ENCODE data around the gene TSPAN8.
"Not testable (repeated sequence)": the region's sequence is repeated elsewhere in the genome, so short reads cannot be mapped to it uniquely, and the experiment has no call there.

The TSPAN8 gene

DNA sequence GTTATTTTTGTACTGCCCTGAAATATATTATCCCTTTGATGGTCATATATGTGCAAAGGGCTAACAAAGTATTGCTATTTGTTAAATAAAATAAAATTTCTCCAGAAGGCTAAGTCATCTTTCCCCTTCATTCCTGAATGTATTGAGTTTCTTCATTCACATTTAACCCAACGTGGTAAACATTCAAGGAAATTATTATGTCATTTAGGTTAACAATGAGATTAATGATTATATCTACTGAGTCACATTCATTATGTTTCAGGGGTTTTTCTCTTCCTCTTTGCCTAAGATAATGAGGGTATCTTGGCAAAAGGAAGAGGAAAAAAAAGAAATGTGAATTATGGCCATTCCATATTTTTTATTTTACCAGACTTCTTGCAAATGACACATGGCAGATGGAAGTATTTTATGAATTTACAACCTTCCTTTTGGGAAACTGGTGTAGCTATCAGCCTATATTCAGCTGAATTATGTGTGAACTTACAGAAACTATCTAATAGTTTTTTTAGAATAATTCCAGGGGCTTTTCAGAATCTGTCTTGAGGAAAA, 27.2 kb downstream of the TSPAN8 start:
- H3K27ac ChIP-seq = no peak overlapping the region
- DNase-seq (ENCODE audit: low read depth, low spot score) = no peak

DNA sequence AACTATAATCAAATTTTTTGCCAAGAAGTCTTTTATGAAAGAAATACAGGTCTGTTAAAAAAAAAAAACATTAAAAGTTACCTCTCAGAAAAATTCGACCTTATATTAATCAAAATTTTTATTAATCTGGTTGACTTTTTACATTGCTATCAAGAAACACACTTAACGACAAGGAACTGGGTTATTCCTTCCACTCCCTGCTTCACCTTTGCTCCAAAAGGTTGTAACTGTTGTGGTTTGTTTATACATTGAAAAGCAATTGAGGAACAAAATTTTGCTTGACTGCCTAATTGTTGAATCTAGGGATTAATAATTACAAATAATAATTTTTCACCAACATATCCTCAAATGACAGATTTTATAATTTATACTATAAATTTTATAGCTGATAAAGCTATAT, 28.4 kb downstream of the TSPAN8 start:
- no peak overlapping the region for H3K27ac ChIP-seq
- DNase-seq (ENCODE audit: low read depth, low spot score) = no peak

DNA sequence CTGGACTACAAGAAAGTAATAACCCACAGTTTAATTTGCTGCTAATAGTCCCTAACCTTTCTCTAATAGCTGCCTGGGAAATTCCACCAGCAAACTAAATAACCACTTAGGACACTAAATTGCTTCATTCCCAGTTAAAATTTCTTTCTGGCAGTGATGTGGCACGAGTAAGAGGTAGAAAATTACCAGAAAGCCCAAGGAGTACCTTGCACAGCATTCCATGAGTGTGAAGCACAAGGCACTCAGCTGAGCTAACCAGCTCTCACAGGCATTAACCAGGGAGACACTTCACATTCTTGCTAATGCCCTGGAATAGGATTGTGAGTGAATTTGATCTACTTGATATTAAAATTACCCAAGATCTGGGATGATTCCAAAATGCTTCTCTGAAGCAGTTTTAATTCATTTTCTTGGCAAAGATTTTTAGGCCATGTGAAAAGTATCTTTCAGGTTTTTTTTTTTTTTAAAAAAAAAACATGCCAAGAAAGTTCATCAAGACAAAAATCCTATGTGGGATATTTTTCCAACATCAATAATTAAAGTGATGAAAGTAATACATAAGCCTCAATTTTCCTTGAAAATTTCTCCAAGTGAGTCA, 29.5 kb downstream of the TSPAN8 start:
- H3K27ac ChIP-seq = no peak overlapping the region
- no peak for DNase-seq (ENCODE audit: low read depth, low spot score)

DNA sequence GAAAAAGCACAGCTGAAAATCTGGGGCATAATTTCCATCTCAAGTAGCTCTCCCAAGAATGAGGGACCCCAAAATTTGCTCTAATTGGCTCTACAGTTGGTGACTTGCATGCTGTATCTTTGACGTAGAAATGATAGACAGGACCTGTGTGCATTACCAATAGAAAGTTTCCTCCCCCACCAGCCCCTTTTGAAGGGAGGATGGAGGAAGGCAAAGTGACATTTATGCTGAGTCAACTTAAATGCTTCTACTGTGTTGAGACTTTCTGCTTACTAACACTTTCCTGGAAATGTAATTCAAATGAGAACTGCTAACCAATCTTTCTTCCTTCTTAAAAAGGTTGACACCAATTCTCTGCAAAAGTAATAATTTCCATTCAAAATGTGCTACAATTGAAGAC, 31.9 kb downstream of the TSPAN8 start:
- DNase-seq (ENCODE audit: low read depth, low spot score) = no peak
- H3K27ac ChIP-seq = no peak overlapping the region

DNA sequence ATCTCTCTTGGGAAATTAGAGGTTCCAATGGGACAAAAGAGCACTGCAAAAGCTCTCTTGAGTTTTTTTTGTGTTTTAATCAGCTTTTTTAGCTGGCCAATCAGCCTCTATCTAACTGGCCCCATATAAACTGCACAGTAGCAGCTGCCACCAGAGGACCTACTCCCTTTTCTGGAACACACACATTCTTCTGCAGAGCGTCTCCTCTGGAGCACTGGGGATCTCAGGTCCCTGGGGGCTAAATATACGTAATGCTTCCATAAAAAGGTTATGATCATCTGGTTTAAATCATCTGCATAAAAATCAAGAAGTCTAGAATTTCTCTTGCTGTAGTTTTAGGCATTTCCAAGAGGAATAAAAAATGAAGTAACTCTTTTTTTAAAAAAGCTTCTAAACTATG, 32.3 kb downstream of the TSPAN8 start:
- H3K27ac ChIP-seq = no peak overlapping the region
- no peak for DNase-seq (ENCODE audit: low read depth, low spot score)

DNA sequence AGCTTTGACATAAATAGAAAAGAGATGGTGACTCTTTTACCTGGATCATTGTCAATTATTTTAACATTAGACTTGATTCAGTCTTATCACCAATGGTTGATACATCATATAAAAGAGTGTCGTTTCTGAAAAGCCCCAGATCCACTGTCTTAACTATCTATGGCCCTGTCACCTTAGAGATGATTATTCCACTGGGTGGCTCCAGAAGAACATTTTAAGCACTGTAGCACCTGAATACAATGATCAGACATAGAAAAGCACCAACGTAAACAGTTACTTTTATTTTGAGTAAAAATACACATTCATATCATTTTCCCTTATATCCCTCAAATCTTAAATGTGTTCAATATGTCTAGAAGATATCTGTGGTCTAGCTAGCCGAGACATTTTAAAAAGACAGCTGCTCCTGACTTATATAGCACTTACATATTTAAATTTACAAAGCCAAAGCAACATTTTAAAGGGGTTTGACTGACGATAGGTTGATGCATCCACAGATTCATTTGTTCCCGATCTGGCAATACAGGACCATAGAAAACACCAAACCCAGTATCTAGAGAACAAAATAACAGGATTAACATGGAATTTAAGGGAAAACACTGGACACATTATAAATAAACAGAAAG, 32.9 kb downstream of the TSPAN8 start:
- H3K27ac ChIP-seq = no peak overlapping the region
- DNase-seq (ENCODE audit: low read depth, low spot score) = no peak

DNA sequence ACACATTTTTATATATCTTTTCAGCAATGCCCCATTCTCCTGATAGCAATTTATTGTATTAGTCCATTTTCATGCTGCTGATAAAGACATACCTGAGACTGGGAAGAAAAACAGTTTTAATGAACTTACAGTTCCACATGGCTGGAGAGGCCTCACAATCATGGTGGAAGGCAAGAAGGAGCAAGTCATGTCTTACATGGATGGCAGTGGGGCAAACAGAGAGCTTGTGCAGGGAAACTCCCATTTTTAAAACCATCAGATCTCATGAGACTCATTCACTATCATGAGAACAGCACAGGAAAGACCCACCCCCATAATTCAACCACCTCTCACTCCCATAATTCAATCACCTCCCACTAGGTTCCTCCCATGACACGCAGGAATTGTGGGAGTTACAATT, 44.7 kb downstream of the TSPAN8 start:
- not testable (repeated sequence) for DNase-seq (ENCODE audit: low read depth, low spot score); H3K27ac ChIP-seq

DNA sequence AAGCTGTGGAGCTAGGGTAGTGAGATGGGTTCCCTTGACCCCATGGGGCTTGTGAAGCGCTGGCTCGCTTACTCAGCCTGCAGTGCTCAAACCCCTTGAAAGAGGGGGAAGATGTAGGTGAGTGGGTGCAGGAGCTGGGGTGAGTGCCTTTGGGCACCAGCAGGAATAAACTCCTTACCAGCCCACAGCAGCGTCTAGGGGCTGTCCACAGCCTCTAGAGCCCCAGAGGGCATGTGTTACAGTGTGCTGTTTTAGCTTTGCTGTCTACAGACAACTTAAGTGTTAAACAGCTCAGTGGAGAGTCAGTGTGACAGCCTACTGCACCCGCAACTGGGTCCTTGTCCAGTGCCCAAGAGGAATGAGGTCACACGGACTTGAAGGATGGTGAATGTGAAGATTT, 48.0 kb downstream of the TSPAN8 start:
- no peak overlapping the region for H3K27ac ChIP-seq
- no peak for DNase-seq (ENCODE audit: low read depth, low spot score)

DNA sequence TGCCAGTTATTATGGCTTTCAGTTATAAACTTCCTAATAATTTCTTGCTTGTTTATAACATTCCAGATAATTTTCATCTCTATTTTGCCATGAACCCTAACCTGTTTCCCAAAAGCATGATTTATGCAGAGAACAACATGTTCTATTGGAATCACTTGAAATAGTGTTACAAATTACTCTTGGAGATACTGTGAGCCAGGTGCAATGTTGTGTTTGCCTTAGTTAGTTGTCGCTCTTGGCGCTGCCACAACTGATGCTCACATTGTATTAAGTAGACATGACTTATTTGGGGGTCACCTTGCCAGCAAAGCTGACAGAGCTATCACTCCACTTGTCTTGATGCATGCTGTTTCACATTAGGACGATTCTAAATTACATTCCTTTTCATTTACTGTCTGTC, 49.4 kb downstream of the TSPAN8 start:
- no peak for DNase-seq (ENCODE audit: low read depth, low spot score)
- H3K27ac ChIP-seq = no peak overlapping the region

DNA sequence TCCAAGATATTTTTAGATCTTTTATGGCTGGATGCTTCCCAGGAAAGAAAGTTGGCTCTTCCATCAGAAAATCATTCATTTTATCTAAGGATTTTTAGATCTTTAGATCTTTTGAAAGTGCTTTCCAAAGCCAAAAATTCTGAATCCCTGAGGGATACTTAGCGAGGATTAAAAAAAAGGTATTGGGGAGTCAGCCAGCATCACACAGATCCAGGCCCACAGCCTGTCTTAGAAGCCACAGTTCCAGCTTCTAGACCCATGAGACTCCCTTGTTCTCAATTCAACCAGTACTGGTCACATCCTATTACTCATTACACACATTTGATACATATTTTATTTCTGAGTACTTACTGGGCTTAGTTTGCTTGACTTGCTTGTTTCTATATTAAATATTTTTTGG, 49.9 kb downstream of the TSPAN8 start:
- no peak for DNase-seq (ENCODE audit: low read depth, low spot score)

DNA sequence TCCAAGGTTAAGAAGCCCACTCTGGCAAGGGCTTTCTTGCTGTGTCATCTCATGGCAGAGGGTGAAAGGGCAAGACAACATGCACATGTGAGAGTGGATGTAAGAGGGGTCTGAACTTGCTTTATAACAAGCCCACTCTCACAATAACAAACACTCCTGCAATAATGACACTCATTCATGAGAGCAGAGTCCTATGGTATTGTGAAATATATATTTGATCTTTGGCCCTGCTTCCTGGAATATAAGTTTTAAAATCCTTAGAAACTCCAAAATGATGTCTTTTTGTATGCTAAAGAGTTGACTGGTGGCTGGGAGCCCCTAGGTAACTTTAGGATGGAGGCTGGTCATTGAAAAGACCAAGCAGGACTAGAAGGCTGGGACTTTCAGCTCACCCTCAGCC, 51.8 kb downstream of the TSPAN8 start:
- DNase-seq (ENCODE audit: low read depth, low spot score) = no peak

More for the DNA sequence above, 49.9 kb downstream of the TSPAN8 start:
- H3K27ac ChIP-seq = no peak overlapping the region

DNA sequence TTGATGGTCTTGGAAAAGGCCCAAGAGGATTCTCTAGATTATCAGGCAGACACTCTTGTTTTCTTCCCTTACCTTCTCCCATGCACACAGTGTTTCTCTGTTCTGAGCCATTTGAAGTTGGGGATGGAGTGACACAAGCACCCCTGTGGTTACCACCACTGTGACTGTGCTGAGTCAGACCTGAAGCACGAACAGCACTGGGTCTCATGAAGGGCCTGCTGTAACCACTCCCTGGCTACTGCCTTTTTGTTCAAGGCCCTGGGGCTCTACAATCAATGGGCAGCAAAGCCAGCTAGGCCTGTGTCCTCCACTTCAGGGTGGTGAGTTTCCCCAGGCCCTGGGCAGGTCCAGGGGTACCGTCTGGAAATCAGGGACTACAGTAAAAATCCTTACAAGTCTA, 65.5 kb downstream of the TSPAN8 start:
- no peak for DNase-seq (ENCODE audit: low read depth, low spot score)
- H3K27ac ChIP-seq = no peak overlapping the region

More for the DNA sequence above, 51.8 kb downstream of the TSPAN8 start:
- H3K27ac ChIP-seq = no peak overlapping the region

DNA sequence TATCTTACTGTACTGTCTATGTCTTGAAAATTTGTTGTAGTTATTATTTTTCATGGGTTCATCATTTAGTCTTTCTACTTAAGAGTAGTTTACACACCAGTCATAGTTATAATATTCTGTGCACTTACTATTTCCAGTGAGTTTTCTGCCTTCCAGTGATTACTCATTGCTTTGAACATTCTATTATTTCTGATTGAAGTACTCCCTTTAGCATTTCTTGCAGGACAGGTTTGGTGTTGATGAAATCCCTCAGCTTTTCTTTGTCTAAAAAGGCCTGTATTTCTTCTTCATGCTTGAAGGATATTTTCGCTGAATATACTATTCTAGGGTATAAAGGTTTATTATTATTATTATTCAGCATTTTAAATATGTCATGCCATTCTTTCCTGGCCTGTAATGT, 66.8 kb downstream of the TSPAN8 start:
- H3K27ac ChIP-seq = no peak overlapping the region
- no peak for DNase-seq (ENCODE audit: low read depth, low spot score)

DNA sequence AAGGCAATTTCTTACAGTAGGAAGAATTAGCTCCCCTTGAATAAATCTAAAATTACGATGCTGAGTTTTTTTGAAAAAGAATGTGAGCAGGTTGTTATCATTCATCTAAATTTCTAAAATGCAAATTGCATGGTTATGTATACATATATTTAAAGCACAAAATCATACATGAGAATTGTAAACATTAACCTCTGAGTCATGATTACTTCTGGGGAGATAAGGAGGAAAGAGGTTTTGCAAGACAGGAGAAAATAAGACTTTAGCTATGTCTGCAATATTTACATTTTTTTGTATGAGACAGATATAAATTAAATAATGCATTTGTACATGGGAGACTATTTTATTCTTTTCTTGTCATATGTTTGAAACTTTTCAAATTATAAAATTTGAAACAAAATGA, 72.2 kb downstream of the TSPAN8 start:
- no peak for DNase-seq (ENCODE audit: low read depth, low spot score)
- no peak overlapping the region for H3K27ac ChIP-seq

DNA sequence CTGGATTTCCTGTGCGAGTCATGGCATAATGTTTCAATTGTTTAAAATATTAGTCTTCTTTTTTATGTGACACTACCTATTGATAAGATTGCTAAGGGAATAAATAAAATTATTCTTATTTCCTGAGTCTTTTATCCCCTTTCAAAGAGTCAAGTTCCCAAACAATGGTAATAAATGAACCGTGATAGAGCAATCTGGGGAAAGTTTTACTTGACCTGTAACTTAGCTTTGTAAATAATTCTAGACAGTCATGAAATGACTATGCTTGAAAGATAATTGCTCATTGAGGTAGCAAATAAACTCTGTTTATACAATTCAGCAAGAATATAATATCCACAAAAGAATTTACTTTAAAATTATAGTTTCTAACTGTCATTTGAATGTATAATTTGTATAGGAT, 82.1 kb downstream of the TSPAN8 start:
- H3K27ac ChIP-seq = no peak overlapping the region
- no peak for DNase-seq (ENCODE audit: low read depth, low spot score)

Data from epithelial cell of prostate (primary cell).